Neural progenitor cell (in vitro differentiated cells): ENCODE results near the gene GAP43. TPM values are rescaled to one million over a fixed set of nuclear protein-coding genes. Genes with fewer than 3 reads are reported as not detected.

Experiments
- DNase-seq: peaks from one replicate; pipeline ENCODE4 v3.0.0-alpha.2; 2016; ENCODE audit warnings: low spot score
- H2AFZ ChIP-seq: fragments of 200-600 bp; sonication (generic); replicated peaks from 2 replicates; pipeline ENCODE4 v1.6.1; 2016; ENCODE audit warnings: antibody characterized with exemption
- H3F3A ChIP-seq: fragments of 200-600 bp; sonication (generic); 2 replicates; pipeline ENCODE4 v1.6.1; 2016; ENCODE audit warnings: antibody characterized with exemption, low read depth
- H3K27ac ChIP-seq: fragments of 200-600 bp; sonication (generic); 2 replicates; pipeline ENCODE4 v1.5.1; 2016; ENCODE audit warnings: mild to moderate bottlenecking
- H3K27me3 ChIP-seq: fragments of 200-600 bp; sonication (generic); 2 replicates; pipeline ENCODE4 v1.6.1; 2016; ENCODE audit warnings: mild to moderate bottlenecking, moderate library complexity
- H3K36me3 ChIP-seq: fragments of 200-600 bp; sonication (generic); 2 replicates; pipeline ENCODE4 v1.5.1; 2016
- H3K4me1 ChIP-seq: fragments of 200-600 bp; sonication (generic); 2 replicates; pipeline ENCODE4 v1.6.1; 2016; ENCODE audit warnings: mixed run types
- H3K4me2 ChIP-seq: fragments of 200-600 bp; sonication (generic); 2 replicates; pipeline ENCODE4 v1.6.1; 2016
- H3K4me3 ChIP-seq: fragments of 200-600 bp; sonication (generic); 2 replicates; pipeline ENCODE4 v1.5.1; 2016
- H3K79me2 ChIP-seq: fragments of 200-600 bp; sonication (generic); 2 replicates; pipeline ENCODE4 v1.6.1; 2016; ENCODE audit warnings: low read depth
- H3K9ac ChIP-seq: fragments of 200-600 bp; sonication (generic); 2 replicates; pipeline ENCODE4 v1.6.1; 2016
- H3K9me3 ChIP-seq: fragments of 200-600 bp; sonication (generic); 2 replicates; pipeline ENCODE4 v1.5.1; 2016; ENCODE audit warnings: low read depth
- H4K20me1 ChIP-seq: fragments of 200-600 bp; sonication (generic); 2 replicates; pipeline ENCODE4 v1.6.1; 2016; ENCODE audit warnings: low read depth
- H3K27ac Mint-ChIP-seq: 3 replicates; pipeline ENCODE4 v1.8.0; 2021; ENCODE audit warnings: mixed read lengths
- H3K27me3 Mint-ChIP-seq: 2 replicates; pipeline ENCODE4 v1.8.0; 2022; ENCODE audit warnings: low read depth, mild to moderate bottlenecking, inconsistent platforms, moderate library complexity, mixed read lengths; ENCODE audit not compliant: insufficient read depth
- H3K36me3 Mint-ChIP-seq: 3 replicates; pipeline ENCODE4 v1.8.0; 2021; ENCODE audit warnings: mixed read lengths
- H3K4me1 Mint-ChIP-seq: 3 replicates; pipeline ENCODE4 v1.8.0; 2021; ENCODE audit warnings: mixed read lengths
- H3K4me3 Mint-ChIP-seq: 3 replicates; pipeline ENCODE4 v1.8.0; 2021; ENCODE audit warnings: mild to moderate bottlenecking, moderate library complexity, mixed read lengths
- H3K9me3 Mint-ChIP-seq: 3 replicates; pipeline ENCODE4 v1.8.0; 2020; ENCODE audit warnings: mixed read lengths
- CTCF ChIP-seq: fragments of 200-600 bp; sonication (generic); IDR thresholded peaks from 2 replicates; pipeline ENCODE4 v1.5.1; 2017; ENCODE audit warnings: antibody characterized with exemption, mild to moderate bottlenecking
- EZH2 ChIP-seq: fragments of 200-600 bp; sonication (generic); IDR thresholded peaks from 2 replicates; pipeline ENCODE4 v1.6.1; 2017; ENCODE audit warnings: antibody characterized with exemption, mild to moderate bottlenecking, moderate library complexity
- EZH2phosphoT487 ChIP-seq: fragments of 200-600 bp; sonication (generic); IDR thresholded peaks from 2 replicates; pipeline ENCODE4 v1.6.1; 2017; ENCODE audit warnings: antibody characterized with exemption
- total RNA-seq: library from RNA; depleted of rRNA; stranded (reverse); fragments of >200 nt; gene quantifications from 2 replicates; pipeline ENCODE4 v1.2.3, GENCODE V29; 2015; ENCODE audit warnings: low replicate concordance

GAP43 gene
- total RNA-seq, 1 donor from 2014 or later: 5.0 TPM

- H3K27ac Mint-ChIP-seq: no peak overlapping the region
- Histone ChIP-seq H3K27ac (no peak overlapping the region), H3F3A (no peaks in the 10 kb centered on the region), H3K9ac (no peak overlapping the region), H3K36me3 (no peaks in the 10 kb centered on the region), H2AFZ (no peak overlapping the region), H3K4me2 (no peak overlapping the region), H3K4me3 (no peak overlapping the region), H3K27me3 (no peaks in the 10 kb centered on the region), H4K20me1 (no peaks in the 10 kb centered on the region), H3K9me3 (no peaks in the 10 kb centered on the region), H3K79me2 (no peaks in the 10 kb centered on the region), H3K4me1 (no peaks in the 10 kb centered on the region)
- peaks cover 2% of the 10 kb centered on the region for H3K36me3 Mint-ChIP-seq
- no peak for DNase-seq
- peaks cover 6% of the 10 kb centered on the region for H3K27me3 Mint-ChIP-seq
- TF ChIP-seq EZH2: no peak
- no peak for TF ChIP-seq CTCF
- no peak for TF ChIP-seq EZH2phosphoT487
- H3K4me1 Mint-ChIP-seq: peaks cover 13% of the 10 kb centered on the region
- H3K4me3 Mint-ChIP-seq: no peak overlapping the region
- H3K9me3 Mint-ChIP-seq: peaks cover 6% of the 10 kb centered on the region
Observed at GRCh38 chr3:115588201-115589115, 34.9 kb upstream of the GAP43 start.

- no peak overlapping the region for H3K27ac ChIP-seq
- DNase-seq: no peak
- peaks cover 13% of the 10 kb centered on the region for H3K4me1 Mint-ChIP-seq
- H3F3A ChIP-seq: no peaks in the 10 kb centered on the region
- no peaks in the 10 kb centered on the region for H4K20me1 ChIP-seq
- no peaks in the 10 kb centered on the region for H3K79me2 ChIP-seq
- TF ChIP-seq EZH2phosphoT487 (no peak), CTCF (no peak), EZH2 (no peak)
- no peaks in the 10 kb centered on the region for H3K27me3 ChIP-seq
- H3K4me3 ChIP-seq: no peak overlapping the region
- no peaks in the 10 kb centered on the region for H3K36me3 ChIP-seq
- H3K27me3 Mint-ChIP-seq: peaks cover 5% of the 10 kb centered on the region
- H3K9me3 ChIP-seq: no peaks in the 10 kb centered on the region
- no peak overlapping the region for H3K9ac ChIP-seq
- H3K27ac Mint-ChIP-seq: no peak overlapping the region
- no peaks in the 10 kb centered on the region for H3K4me1 ChIP-seq
- H3K4me2 ChIP-seq: no peak overlapping the region
- H3K36me3 Mint-ChIP-seq: peaks cover 2% of the 10 kb centered on the region
- H3K4me3 Mint-ChIP-seq: no peak overlapping the region
- H2AFZ ChIP-seq: no peak overlapping the region
- peaks cover 23% of the 10 kb centered on the region for H3K9me3 Mint-ChIP-seq
Observed at GRCh38 chr3:115590873-115591272, 32.4 kb upstream of the GAP43 start.

- Histone ChIP-seq H3K4me3 (no peak overlapping the region), H3K36me3 (no peaks in the 10 kb centered on the region), H3K4me2 (no peak overlapping the region), H3K4me1 (no peaks in the 10 kb centered on the region), H3K27me3 (no peaks in the 10 kb centered on the region), H3K79me2 (no peaks in the 10 kb centered on the region), H2AFZ (no peak overlapping the region), H3K9ac (no peak overlapping the region), H3F3A (no peaks in the 10 kb centered on the region), H3K27ac (no peak overlapping the region), H3K9me3 (no peaks in the 10 kb centered on the region), H4K20me1 (no peaks in the 10 kb centered on the region)
- peaks cover 5% of the 10 kb centered on the region for H3K27me3 Mint-ChIP-seq
- peaks cover 3% of the 10 kb centered on the region for H3K4me1 Mint-ChIP-seq
- no peak for TF ChIP-seq EZH2
- no peak for TF ChIP-seq CTCF
- no peak for TF ChIP-seq EZH2phosphoT487
- H3K4me3 Mint-ChIP-seq: no peak overlapping the region
- peaks cover 2% of the 10 kb centered on the region for H3K36me3 Mint-ChIP-seq
- DNase-seq: no peak
- no peak overlapping the region for H3K27ac Mint-ChIP-seq
- H3K9me3 Mint-ChIP-seq: peaks cover 36% of the 10 kb centered on the region
Observed at GRCh38 chr3:115595611-115596275, 27.6 kb upstream of the GAP43 start.
